IMR-90 (cell line): ENCODE measurements around the gene GAL3ST3. TPM values are rescaled to one million over a fixed set of nuclear protein-coding genes. Genes with fewer than 3 reads are reported as not detected.

ENCODE experiments used
- ATAC-seq: fragments of 200-7000 bp; cut with Tn5 transposase; 2 replicates; pipeline ENCODE4 v1.9.1; 2020; ENCODE audit warnings: low read depth, mild to moderate bottlenecking, moderate library complexity
- BruUV-seq: library from RNA; stranded (reverse); fragments of 400-500 nt; replicated peaks from 2 replicates; lab custom pipeline; 2021; lab: Mats Ljungman, UMichigan
- CTCF ChIA-PET: fragments of 300-600 bp; formaldehyde crosslinking; extraction: SDS; loops from one replicate; lab custom pipeline; 2021; ENCODE audit warnings: antibody characterized with exemption; lab: Yijun Ruan, JAX
- POLR2A ChIA-PET: fragments of 300-600 bp; sonication (Branson Sonifier 250); formaldehyde crosslinking; loops from one replicate; lab custom pipeline; 2022; ENCODE audit warnings: antibody characterized with exemption; ENCODE audit not compliant: unreplicated experiment; lab: Charles Lee
- DNase-seq: peaks from one replicate; pipeline ENCODE4 v3.0.0; 2013
- H2AFZ ChIP-seq: replicated peaks from 2 replicates; pipeline ENCODE3; 2013; ENCODE audit warnings: low read length, mild to moderate bottlenecking; ENCODE audit not compliant: poor library complexity
- H2AK5ac ChIP-seq: 2 replicates; pipeline ENCODE4 v1.6.1; 2013; ENCODE audit warnings: low read depth, low read length, inconsistent platforms
- H2AK9ac ChIP-seq: replicated peaks from 2 replicates; pipeline ENCODE3; 2013; ENCODE audit warnings: mild to moderate bottlenecking, low read depth, low read length, moderate library complexity; ENCODE audit not compliant: poor library complexity
- H2BK120ac ChIP-seq: 2 replicates; pipeline ENCODE4 v1.6.1; 2013; ENCODE audit warnings: low read depth, low read length, inconsistent platforms
- H2BK15ac ChIP-seq: 3 replicates; pipeline ENCODE4 v1.6.1; 2013; ENCODE audit warnings: low read depth, low read length, inconsistent platforms
- H2BK20ac ChIP-seq: 2 replicates; pipeline ENCODE4 v1.6.1; 2013; ENCODE audit warnings: low read depth, mild to moderate bottlenecking, inconsistent platforms, low read length, moderate library complexity
- H2BK5ac ChIP-seq: 2 replicates; pipeline ENCODE4 v1.6.1; 2013; ENCODE audit warnings: mild to moderate bottlenecking, low read depth, low read length, inconsistent platforms; ENCODE audit not compliant: poor library complexity, severe bottlenecking
- H3K14ac ChIP-seq: replicated peaks from 2 replicates; pipeline ENCODE4 v1.6.1; 2013; ENCODE audit warnings: low read depth, low read length, inconsistent platforms
- H3K18ac ChIP-seq: 2 replicates; pipeline ENCODE4 v1.6.1; 2013; ENCODE audit warnings: low read depth, low read length, control low read depth
- H3K23ac ChIP-seq: 2 replicates; pipeline ENCODE4 v1.6.1; 2013; ENCODE audit warnings: low read depth, low read length, inconsistent platforms
- H3K27ac ChIP-seq: 2 replicates; pipeline ENCODE4 v1.5.1; 2013; ENCODE audit warnings: mild to moderate bottlenecking, control low read depth, low read length; ENCODE audit not compliant: insufficient read depth
- H3K27me3 ChIP-seq: 2 replicates; pipeline ENCODE4 v1.6.1; 2013; ENCODE audit warnings: low read length; ENCODE audit not compliant: control insufficient read depth, insufficient read depth
- H3K36me3 ChIP-seq: 2 replicates; pipeline ENCODE4 v1.6.1; 2013; ENCODE audit warnings: low read length, mixed read lengths; ENCODE audit not compliant: control insufficient read depth, insufficient read depth
- H3K4ac ChIP-seq: 2 replicates; pipeline ENCODE4 v1.6.1; 2013; ENCODE audit warnings: low read depth, low read length, inconsistent platforms
- H3K4me1 ChIP-seq: 2 replicates; pipeline ENCODE4 v1.6.1; 2013; ENCODE audit warnings: low read length, mixed read lengths; ENCODE audit not compliant: control insufficient read depth, insufficient read depth
- H3K4me2 ChIP-seq: 2 replicates; pipeline ENCODE4 v1.6.1; 2013; ENCODE audit warnings: low read depth, mild to moderate bottlenecking, control low read depth, low read length, moderate library complexity
- H3K4me3 ChIP-seq: 2 replicates; pipeline ENCODE4 v1.5.1; 2013; ENCODE audit warnings: low read depth, mild to moderate bottlenecking, control low read depth, low read length, moderate library complexity; ENCODE audit not compliant: insufficient read depth
- H3K56ac ChIP-seq: 2 replicates; pipeline ENCODE4 v1.6.1; 2013; ENCODE audit warnings: low read length, inconsistent platforms; ENCODE audit not compliant: insufficient read depth; ENCODE audit errors: extremely low read depth
- H3K79me1 ChIP-seq, 2 experiments: 2 replicates each; pipeline ENCODE4 v1.6.1; 2013; ENCODE audit warnings: low read length in 2 of 2, inconsistent platforms in 1 of 2, low read depth in 1 of 2
- H3K9ac ChIP-seq: 2 replicates; pipeline ENCODE4 v1.6.1; 2013; ENCODE audit warnings: low read depth, low read length, control low read depth
- H3K9me1 ChIP-seq: 2 replicates; pipeline ENCODE4 v1.6.1; 2013; ENCODE audit warnings: low read length, inconsistent platforms; ENCODE audit not compliant: insufficient read depth
- H3K9me3 ChIP-seq: 2 replicates; pipeline ENCODE4 v1.6.1; 2013; ENCODE audit warnings: low read length; ENCODE audit not compliant: control insufficient read depth, insufficient read depth
- H4K20me1 ChIP-seq: 2 replicates; pipeline ENCODE4 v1.6.1; 2013; ENCODE audit warnings: low read length, inconsistent platforms; ENCODE audit not compliant: insufficient read depth
- H4K5ac ChIP-seq: 2 replicates; pipeline ENCODE4 v1.6.1; 2013; ENCODE audit warnings: mild to moderate bottlenecking, low read depth, low read length, control low read depth
- H4K8ac ChIP-seq, 2 experiments: 2 replicates each; pipeline ENCODE4 v1.6.1; 2013; ENCODE audit warnings: low read depth in 2 of 2, low read length in 2 of 2, control low read depth in 1 of 2, inconsistent platforms in 1 of 2
- H4K91ac ChIP-seq: 2 replicates; pipeline ENCODE4 v1.6.1; 2013; ENCODE audit warnings: low read depth, low read length, inconsistent platforms; ENCODE audit not compliant: insufficient read depth
- BHLHE40 ChIP-seq: fragments of 150-350 bp; IDR thresholded peaks from 2 replicates; pipeline ENCODE4 v1.6.1; 2016; ENCODE audit warnings: mild to moderate bottlenecking, low read depth, low read length
- CEBPB ChIP-seq: IDR thresholded peaks from 2 replicates; pipeline ENCODE4 v1.6.1; 2012; ENCODE audit warnings: low read depth, low read length, improper control_type of control experiment
- CHD1 ChIP-seq: IDR thresholded peaks from 2 replicates; pipeline ENCODE4 v1.6.1; 2012; ENCODE audit warnings: low read depth, low read length, improper control_type of control experiment
- FOS ChIP-seq: fragments of 150-350 bp; IDR thresholded peaks from 2 replicates; pipeline ENCODE4 v1.6.1; 2016; ENCODE audit warnings: low read depth, low read length
- MAFK ChIP-seq: IDR thresholded peaks from 2 replicates; pipeline ENCODE4 v1.6.1; 2012; ENCODE audit warnings: low read depth, low read length, improper control_type of control experiment
- MAZ ChIP-seq: IDR thresholded peaks from 2 replicates; pipeline ENCODE4 v1.6.1; 2012; ENCODE audit warnings: low read depth, mild to moderate bottlenecking, low read length, improper control_type of control experiment, moderate library complexity, borderline replicate concordance
- MXI1 ChIP-seq: IDR thresholded peaks from 2 replicates; pipeline ENCODE4 v1.6.1; 2012; ENCODE audit warnings: low read depth, mild to moderate bottlenecking, low read length, moderate library complexity, borderline replicate concordance
- NFE2L2 ChIP-seq: fragments of 150-350 bp; IDR thresholded peaks from 2 replicates; pipeline ENCODE4 v1.6.1; 2016; ENCODE audit warnings: low read depth, mild to moderate bottlenecking, low read length
- POLR2A ChIP-seq: IDR thresholded peaks from 2 replicates; pipeline ENCODE4 v1.6.1; 2012; ENCODE audit warnings: mild to moderate bottlenecking, low read depth, low read length
- RAD21 ChIP-seq: IDR thresholded peaks from 2 replicates; pipeline ENCODE4 v1.6.1; 2012; ENCODE audit warnings: low read length, improper control_type of control experiment
- RCOR1 ChIP-seq: IDR thresholded peaks from 2 replicates; pipeline ENCODE4 v1.6.1; 2012; ENCODE audit warnings: mild to moderate bottlenecking, low read length, improper control_type of control experiment; ENCODE audit not compliant: insufficient replicate concordance
- RFX5 ChIP-seq: IDR thresholded peaks from 2 replicates; pipeline ENCODE4 v1.8.0; 2012; ENCODE audit warnings: low read depth, mild to moderate bottlenecking, low read length, moderate library complexity
- SMC3 ChIP-seq: fragments of 150-350 bp; IDR thresholded peaks from 2 replicates; pipeline ENCODE4 v1.6.1; 2016; ENCODE audit warnings: low read depth, mild to moderate bottlenecking, antibody characterized with exemption, low read length, moderate library complexity
- WGBS, 2 experiments: methylation state at CpG; one replicate each; pipeline versions ENCODE4 v1.1.5 to v1.1.7; 2013; ENCODE audit warnings: missing lambda C conversion rate in 2 of 2; ENCODE audit not compliant: insufficient read length in 1 of 2; ENCODE audit errors: extremely low coverage in 2 of 2; 5-methylcytosine and 5-hydroxymethylcytosine counted together
- dilution Hi-C: fragments of 300-500 bp; cut with HindIII; formaldehyde crosslinking; loops from one replicate; pipeline ENCODE4 v1.14.3; 2018; ENCODE audit warnings: low sequenced_read_pairs; ENCODE audit not compliant: unreplicated experiment
- in situ Hi-C: fragments of 300-500 bp; cut with MboI; formaldehyde crosslinking; loops from 3 replicates; pipeline ENCODE4 v1.14.3; 2019; ENCODE audit warnings: low sequenced_read_pairs, inconsistent platforms, mixed read lengths
- intact Hi-C: fragments of 100-400 bp; cut with micrococcal nuclease; formaldehyde crosslinking; loops from 2 replicates; pipeline ENCODE4 v1.10.0; 2022
- polyA plus RNA-seq, 3 experiments: library from polyadenylated mRNA; depleted of rRNA; stranded (reverse); fragments of >200 nt; gene quantifications; 2 replicates each; pipeline ENCODE4 v1.2.3, GENCODE V29; 2012; ENCODE audit warnings: low replicate concordance in 1 of 3
- total RNA-seq: library from RNA; depleted of rRNA; stranded (reverse); fragments of >200 nt; gene quantifications from 2 replicates; pipeline ENCODE4 v1.2.3, GENCODE V29; 2012
- TF ChIP-seq, protein P1 (sequence below): conservative IDR thresholded peaks from 2 replicates; pipeline ENCODE4 v1.5.1; 2012; ENCODE audit warnings: mild to moderate bottlenecking, low read depth, low read length, improper control_type of control experiment
- TF ChIP-seq, protein P2 (sequence below): fragments of 150-350 bp; IDR thresholded peaks from 2 replicates; pipeline ENCODE4 v1.6.1; 2017; ENCODE audit warnings: mild to moderate bottlenecking, antibody characterized with exemption, low read length, low read depth
- TF ChIP-seq, protein P3 (sequence below): fragments of 150-350 bp; IDR thresholded peaks from 2 replicates; pipeline ENCODE4 v1.6.1; 2016; ENCODE audit warnings: low read depth, mild to moderate bottlenecking, low read length, moderate library complexity, borderline replicate concordance

Gene GAL3ST3
- total and polyA plus RNA-seq, 2 of the 4 experiments (the other 2 are of a cell fraction): 0.19 TPM; not detected in 1

DNA sequence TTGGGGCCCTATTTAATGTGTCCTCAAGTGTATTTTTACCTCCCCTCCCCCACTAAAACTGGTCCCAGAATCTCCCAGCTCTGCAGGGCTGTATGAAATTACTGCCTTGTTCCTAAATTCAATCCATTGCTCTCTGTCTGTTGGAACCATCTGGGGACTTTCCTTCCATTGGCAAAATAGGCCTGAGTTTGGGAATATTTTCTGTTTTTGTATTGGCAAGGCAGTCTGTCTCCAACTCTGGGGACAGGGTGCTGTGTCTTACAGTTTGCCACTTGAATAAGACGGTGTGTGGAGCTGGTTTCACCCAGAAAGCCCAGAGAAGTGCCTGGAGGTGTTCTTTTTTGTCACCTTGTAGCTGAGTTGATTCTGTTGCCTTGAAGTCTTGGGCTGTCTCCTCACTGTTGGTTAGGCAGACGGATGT lies 22.4 kb upstream of the GAL3ST3 start:
- H3K27me3 ChIP-seq: no peaks in the 10 kb centered on the region
- peak overlapping the region; percentile 60; the same call in 1 of the 2 replicates for H2AK5ac ChIP-seq
- no TSS peak for BruUV-seq
- H2BK5ac ChIP-seq: peak overlapping the region; percentile 80
- H3K4me1 ChIP-seq: peaks cover 12% of the 10 kb centered on the region
- peak overlapping the region; percentile 82 for H3K4me2 ChIP-seq
- H2AK9ac ChIP-seq: peak overlapping the region; percentile 92
- no peak for DNase-seq
- H2AFZ ChIP-seq: no peak overlapping the region
- ATAC-seq: no peak
- peak overlapping the region in 1 of 2 experiments; percentile 23; a peak in 1 of 4 replicates for H4K8ac ChIP-seq
- CTCF ChIA-PET: interaction anchor here (0.6 to 0.7 kb wide), 2 partner anchors 17 to 67 kb away, joined by 3 to 5 read pairs; no protein-coding TSS in a partner anchor
- peak overlapping the region; percentile 91 for H3K23ac ChIP-seq
- H3K14ac ChIP-seq: peak overlapping the region; percentile 70
- dilution Hi-C loops: no loop called here
- peak overlapping the region; percentile 99 for H3K4me3 ChIP-seq
- peak overlapping the region; percentile 2; the same call in 1 of the 2 replicates for H2BK120ac ChIP-seq
- intact Hi-C loops: loop anchor here (2.0 to 5.0 kb wide), 2 partner anchors 41 to 187 kb away; no protein-coding TSS in a partner anchor
- 20% methylated on average over 1 of the region's 2 CpGs; no CpG with 5 or more reads in 1 of the 2 experiments for WGBS, 2 experiments
- H2BK15ac ChIP-seq: 0 out of 3 replicates have a peak overlapping the region, but pooled peaks have one; percentile 4
- peaks cover 20 to 62% of the 10 kb centered on the region in 2 experiments for H3K79me1 ChIP-seq
- no peaks in the 10 kb centered on the region for H3K9me3 ChIP-seq
- H2BK20ac ChIP-seq: no peak overlapping the region
- peak overlapping the region; percentile 11; the same call in 1 of the 2 replicates for H3K27ac ChIP-seq
- H3K9ac ChIP-seq: peak overlapping the region; percentile 92
- peaks cover 13% of the 10 kb centered on the region for H3K9me1 ChIP-seq
- no peak for TF ChIP-seq RFX5
- TF ChIP-seq, protein P1, sequence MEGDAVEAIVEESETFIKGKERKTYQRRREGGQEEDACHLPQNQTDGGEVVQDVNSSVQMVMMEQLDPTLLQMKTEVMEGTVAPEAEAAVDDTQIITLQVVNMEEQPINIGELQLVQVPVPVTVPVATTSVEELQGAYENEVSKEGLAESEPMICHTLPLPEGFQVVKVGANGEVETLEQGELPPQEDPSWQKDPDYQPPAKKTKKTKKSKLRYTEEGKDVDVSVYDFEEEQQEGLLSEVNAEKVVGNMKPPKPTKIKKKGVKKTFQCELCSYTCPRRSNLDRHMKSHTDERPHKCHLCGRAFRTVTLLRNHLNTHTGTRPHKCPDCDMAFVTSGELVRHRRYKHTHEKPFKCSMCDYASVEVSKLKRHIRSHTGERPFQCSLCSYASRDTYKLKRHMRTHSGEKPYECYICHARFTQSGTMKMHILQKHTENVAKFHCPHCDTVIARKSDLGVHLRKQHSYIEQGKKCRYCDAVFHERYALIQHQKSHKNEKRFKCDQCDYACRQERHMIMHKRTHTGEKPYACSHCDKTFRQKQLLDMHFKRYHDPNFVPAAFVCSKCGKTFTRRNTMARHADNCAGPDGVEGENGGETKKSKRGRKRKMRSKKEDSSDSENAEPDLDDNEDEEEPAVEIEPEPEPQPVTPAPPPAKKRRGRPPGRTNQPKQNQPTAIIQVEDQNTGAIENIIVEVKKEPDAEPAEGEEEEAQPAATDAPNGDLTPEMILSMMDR: no peak
- TF ChIP-seq SMC3: no peak
- TF ChIP-seq, protein P2, sequence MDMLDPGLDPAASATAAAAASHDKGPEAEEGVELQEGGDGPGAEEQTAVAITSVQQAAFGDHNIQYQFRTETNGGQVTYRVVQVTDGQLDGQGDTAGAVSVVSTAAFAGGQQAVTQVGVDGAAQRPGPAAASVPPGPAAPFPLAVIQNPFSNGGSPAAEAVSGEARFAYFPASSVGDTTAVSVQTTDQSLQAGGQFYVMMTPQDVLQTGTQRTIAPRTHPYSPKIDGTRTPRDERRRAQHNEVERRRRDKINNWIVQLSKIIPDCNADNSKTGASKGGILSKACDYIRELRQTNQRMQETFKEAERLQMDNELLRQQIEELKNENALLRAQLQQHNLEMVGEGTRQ: no peak
- no peak for TF ChIP-seq CHD1
- no peak for TF ChIP-seq MAZ
- TF ChIP-seq FOS: no peak
- TF ChIP-seq RAD21: no peak
- TF ChIP-seq, protein P3, sequence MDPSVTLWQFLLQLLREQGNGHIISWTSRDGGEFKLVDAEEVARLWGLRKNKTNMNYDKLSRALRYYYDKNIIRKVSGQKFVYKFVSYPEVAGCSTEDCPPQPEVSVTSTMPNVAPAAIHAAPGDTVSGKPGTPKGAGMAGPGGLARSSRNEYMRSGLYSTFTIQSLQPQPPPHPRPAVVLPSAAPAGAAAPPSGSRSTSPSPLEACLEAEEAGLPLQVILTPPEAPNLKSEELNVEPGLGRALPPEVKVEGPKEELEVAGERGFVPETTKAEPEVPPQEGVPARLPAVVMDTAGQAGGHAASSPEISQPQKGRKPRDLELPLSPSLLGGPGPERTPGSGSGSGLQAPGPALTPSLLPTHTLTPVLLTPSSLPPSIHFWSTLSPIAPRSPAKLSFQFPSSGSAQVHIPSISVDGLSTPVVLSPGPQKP: no peak
- no peak for TF ChIP-seq MAFK
- no peak for TF ChIP-seq RCOR1
- no peak for TF ChIP-seq CEBPB
- no peak for TF ChIP-seq BHLHE40
- no peak for TF ChIP-seq NFE2L2
- no peak for TF ChIP-seq POLR2A
- TF ChIP-seq MXI1: no peak
- H4K5ac ChIP-seq: no peak overlapping the region
- peaks cover 27% of the 10 kb centered on the region for H4K20me1 ChIP-seq
- peak overlapping the region; percentile 8 for H3K4ac ChIP-seq
- in situ Hi-C loops: no loop called here
- POLR2A ChIA-PET: no interaction called here
- no peak overlapping the region for H4K91ac ChIP-seq
- H3K56ac ChIP-seq: peak overlapping the region; percentile 58; the same call in 1 of the 2 replicates
- H3K36me3 ChIP-seq: peaks cover 35% of the 10 kb centered on the region
- no peak overlapping the region for H3K18ac ChIP-seq
